Fibroblast of skin of right quadriceps (primary cell): ENCODE results near the gene ANKRD65.
"Not testable (repeated sequence)": the region's sequence is repeated elsewhere in the genome, so short reads cannot be mapped to it uniquely, and the experiment has no call there.

Source experiments
- DNase-seq: peaks from one replicate; pipeline ENCODE4 v3.0.0-alpha.2; 2013

Gene ANKRD65

GRCh38 chr1:1421147-1421906 is at the start of gene ANKRD65:
Gene ANKRD65, minus strand, starts transcription at chr1:1421276. Its CDS starts 271 bp downstream, at chr1:1421005.
- no peak for DNase-seq

GRCh38 chr1:1468196-1468985 is 47.3 kb upstream of the ANKRD65 start:
- not testable (repeated sequence) for DNase-seq

GRCh38 chr1:1463312-1463711 is 42.2 kb upstream of the ANKRD65 start:
- no peak for DNase-seq

GRCh38 chr1:1462318-1462966 is 41.4 kb upstream of the ANKRD65 start:
- DNase-seq: no peak

GRCh38 chr1:1461721-1462317 is 40.7 kb upstream of the ANKRD65 start:
- no peak for DNase-seq

- DNase-seq: no peak
Observed at GRCh38 chr1:1460540-1461130, 39.6 kb upstream of the ANKRD65 start.

- DNase-seq: not testable (repeated sequence)
Observed at GRCh38 chr1:1459711-1460110, 38.6 kb upstream of the ANKRD65 start.

GRCh38 chr1:1459156-1459555 is 38.1 kb upstream of the ANKRD65 start:
- not testable (repeated sequence) for DNase-seq

GRCh38 chr1:1456683-1457255 is 35.7 kb upstream of the ANKRD65 start:
- not testable (repeated sequence) for DNase-seq

- DNase-seq: not testable (repeated sequence)
Observed at GRCh38 chr1:1455934-1456333, 34.9 kb upstream of the ANKRD65 start.

- DNase-seq: no peak
Observed at GRCh38 chr1:1455366-1455884, 34.3 kb upstream of the ANKRD65 start.

- not testable (repeated sequence) for DNase-seq
Observed at GRCh38 chr1:1454286-1455056, 33.4 kb upstream of the ANKRD65 start.

GRCh38 chr1:1452882-1453281 is 31.8 kb upstream of the ANKRD65 start:
- DNase-seq: no peak

- not testable (repeated sequence) for DNase-seq
Observed at GRCh38 chr1:1452365-1452739, 31.3 kb upstream of the ANKRD65 start.

- no peak for DNase-seq
Observed at GRCh38 chr1:1451696-1452364, 30.8 kb upstream of the ANKRD65 start.

GRCh38 chr1:1450616-1451015 is 29.5 kb upstream of the ANKRD65 start:
- DNase-seq: not testable (repeated sequence)

- no peak for DNase-seq
Observed at GRCh38 chr1:1449099-1449739, 28.1 kb upstream of the ANKRD65 start, which contains the start of gene ATAD3C. Gene ATAD3C, plus strand, starts transcription at chr1:1449689. Its CDS starts 995 bp downstream, at chr1:1450684.

GRCh38 chr1:1446631-1447030 is 25.6 kb upstream of the ANKRD65 start:
- not testable (repeated sequence) for DNase-seq

GRCh38 chr1:1442069-1442770 is 21.1 kb upstream of the ANKRD65 start:
- DNase-seq: no peak
